ENCODE measurements around the gene CNN2.

GRCh38 chr19:1061987-1062386 lies 35.6 kb downstream of the CNN2 start:
- no peak for TF ChIP-seq EP300 (IDR thresholded peaks at IDR 0.05)
- no peak for TF ChIP-seq CTCF (IDR thresholded peaks at IDR 0.05)
- no peak for TF ChIP-seq POLR2A (IDR thresholded peaks at IDR 0.05)

Measured in ovary (tissue), 3 donors.